Bronchial epithelial cell (primary cell): ENCODE results near the gene COPS4. TPM values are rescaled to one million over a fixed set of nuclear protein-coding genes. Genes with fewer than 3 reads are reported as not detected.

Experiments used
- DNase-seq: peaks from one replicate; pipeline ENCODE4 v3.0.0-alpha.2; 2010; ENCODE audit warnings: low read depth
- FAIRE-seq: peaks from 2 replicates; lab custom pipeline; 2011; peaks lifted over from hg19 to GRCh38; lab: Jason Lieb, UNC
- H3K27me3 ChIP-seq: 2 replicates; pipeline ENCODE4 v1.5.1; 2011; ENCODE audit warnings: low read length; ENCODE audit not compliant: control insufficient read depth, insufficient read depth
- H3K36me3 ChIP-seq: 2 replicates; pipeline ENCODE4 v1.5.1; 2011; ENCODE audit warnings: low read length; ENCODE audit not compliant: control insufficient read depth, insufficient read depth
- H3K4me3 ChIP-seq: 2 replicates; pipeline ENCODE4 v1.5.1; 2011; ENCODE audit warnings: mild to moderate bottlenecking, low read depth, low read length, control low read depth
- CTCF ChIP-seq: IDR thresholded peaks from 2 replicates; pipeline ENCODE4 v1.5.1; 2011; ENCODE audit warnings: mild to moderate bottlenecking, moderate library complexity, low read length, control low read depth, inconsistent platforms; ENCODE audit not compliant: insufficient read depth, severe bottlenecking
- total RNA-seq: library from RNA; depleted of rRNA; stranded (reverse); fragments of >200 nt; gene quantifications from 2 replicates; pipeline ENCODE4 v1.2.1, GENCODE V29; 2014

The COPS4 gene
- total RNA-seq, 1 donor from 2014 or later: 41.6 TPM

GRCh38 chr4:83115656-83116285 is 80.8 kb downstream of the COPS4 start:
- Histone ChIP-seq H3K27me3 (no peaks in the 10 kb centered on the region), H3K36me3 (no peaks in the 10 kb centered on the region), H3K4me3 (no peak overlapping the region)
- FAIRE-seq (no peak), DNase-seq (no peak)
- no peak for TF ChIP-seq CTCF

DNA sequence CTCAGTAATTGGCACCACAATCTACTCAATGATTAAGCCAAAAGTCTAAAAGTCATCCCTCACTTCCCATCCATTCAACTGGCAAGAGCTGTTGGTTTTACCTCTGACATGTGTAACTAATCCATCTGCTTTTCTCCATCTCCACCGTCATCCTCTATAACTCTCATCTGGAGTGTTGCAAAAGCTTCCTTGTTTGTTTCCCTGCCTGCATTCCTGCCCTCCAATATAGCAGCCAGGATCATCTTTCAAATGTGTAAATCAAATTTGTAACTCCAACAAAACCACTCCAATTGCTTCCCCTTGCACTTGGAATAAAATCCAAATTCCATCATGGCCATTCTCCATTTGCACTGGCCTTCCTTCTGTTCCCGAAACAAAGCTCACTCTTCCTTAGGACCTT is 83.9 kb downstream of the COPS4 start:
- no peaks in the 10 kb centered on the region for H3K27me3 ChIP-seq
- DNase-seq (no peak), FAIRE-seq (no peak)
- no peak for TF ChIP-seq CTCF
- no peaks in the 10 kb centered on the region for H3K36me3 ChIP-seq
- no peak overlapping the region for H3K4me3 ChIP-seq

DNA sequence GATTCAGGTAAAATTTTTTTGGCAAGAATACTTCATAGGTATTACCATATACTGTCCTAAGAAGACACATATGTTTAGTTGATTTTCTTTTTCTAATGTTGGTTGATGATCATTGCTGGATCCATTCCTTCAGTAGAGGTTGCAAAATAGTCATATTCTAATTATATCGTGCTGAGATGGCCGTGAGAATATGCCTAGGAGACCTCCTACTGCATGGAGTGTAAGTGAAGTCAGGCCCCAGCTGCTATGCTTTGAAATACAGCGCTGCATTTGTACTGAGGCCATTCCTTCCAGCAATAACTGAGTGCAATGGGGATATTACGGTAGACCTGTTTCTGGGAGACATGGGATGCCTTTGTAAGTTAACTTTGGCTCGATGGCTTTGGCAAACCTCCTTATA is 86.3 kb downstream of the COPS4 start:
- H3K4me3 ChIP-seq: no peak overlapping the region
- FAIRE-seq (no peak), DNase-seq (no peak)
- TF ChIP-seq CTCF: no peak
- no peaks in the 10 kb centered on the region for H3K36me3 ChIP-seq
- no peaks in the 10 kb centered on the region for H3K27me3 ChIP-seq

DNA sequence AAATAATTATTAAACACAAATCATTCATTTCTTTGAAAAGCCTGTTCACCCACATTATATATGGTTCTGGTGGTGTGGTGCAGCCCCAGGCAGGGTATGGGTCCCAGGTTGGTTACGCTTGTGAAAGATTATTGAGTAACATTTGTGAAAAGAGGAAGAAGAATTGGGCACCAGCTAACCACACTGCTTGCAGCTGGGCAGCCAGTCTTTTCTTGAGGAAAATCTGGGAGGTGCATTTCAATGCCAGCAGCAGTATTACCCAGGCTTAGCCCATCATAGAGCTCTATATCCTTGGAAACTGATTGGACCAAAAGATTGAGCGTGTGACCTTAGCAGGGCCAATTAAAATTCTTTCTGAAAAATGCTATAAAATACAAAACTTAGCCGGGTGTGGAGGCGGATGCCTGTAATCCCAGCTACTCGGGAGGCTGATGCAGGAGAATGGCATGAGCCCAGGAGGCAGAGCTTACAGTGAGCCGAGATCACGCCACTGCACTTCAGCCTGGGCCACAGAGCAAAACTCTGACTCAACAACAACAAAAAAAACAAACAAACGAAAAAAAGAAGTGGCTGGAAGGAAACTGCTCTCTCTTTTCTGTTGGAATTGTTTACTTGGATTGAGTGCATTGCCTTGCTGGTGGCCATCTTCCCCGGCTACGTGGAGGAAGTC is 89.3 kb downstream of the COPS4 start:
- FAIRE-seq: no peak
- TF ChIP-seq CTCF: no peak
- no peak overlapping the region for H3K4me3 ChIP-seq
- H3K36me3 ChIP-seq: no peaks in the 10 kb centered on the region
- DNase-seq: no peak
- H3K27me3 ChIP-seq: no peaks in the 10 kb centered on the region

Other genes starting within 250 kb of the COPS4 start
- 1.3 and 4.2 TPM in 2 replicates for gene SCD5, start 236.4 kb upstream of the COPS4 start, total RNA-seq
- 96.0 and 128 TPM in 2 replicates for gene SEC31A, start 144.0 kb upstream of the COPS4 start, total RNA-seq
- 2.9 TPM in 2 replicates for gene THAP9, start 134.4 kb upstream of the COPS4 start, total RNA-seq
- gene LIN54, start 24.4 kb upstream of the COPS4 start, total RNA-seq: 6.6 and 9.6 TPM in 2 replicates
- gene PLAC8, start 79.5 kb downstream of the COPS4 start, total RNA-seq: 0.79 and 4.4 TPM in 2 replicates
- gene COQ2, start 249.6 kb downstream of the COPS4 start, total RNA-seq: 9.5 and 14.7 TPM in 2 replicates